ENCODE results near the gene MYD88.
A peak's percentile ranks its signal among the peaks of the same experiment; 100 is the strongest.

MYD88 gene
- total RNA-seq: 24.3 to 56.0 (median 36.0) reads per million in 4 experiments

- peak; percentile 72 for DNase-seq
Observed at GRCh38 chr3:38138349-38139190, at the start of gene MYD88. Gene MYD88 (plus strand): TSS chr3:38138661. CDS start chr3:38138701, 40 bp downstream.

- DNase-seq: no peak
Observed at GRCh38 chr3:38089163-38089562, 49.3 kb upstream of the MYD88 start.

GRCh38 chr3:38090453-38090852 is 48.0 kb upstream of the MYD88 start:
- DNase-seq: no peak

GRCh38 chr3:38094999-38095398 is 43.5 kb upstream of the MYD88 start:
- DNase-seq: no peak

- DNase-seq: no peak
Observed at GRCh38 chr3:38095669-38096483, 42.6 kb upstream of the MYD88 start.

GRCh38 chr3:38097446-38098375 is 40.8 kb upstream of the MYD88 start:
- no peak for DNase-seq

- no peak for DNase-seq
Observed at GRCh38 chr3:38098376-38098723, 40.1 kb upstream of the MYD88 start.

- no peak for DNase-seq
Observed at GRCh38 chr3:38099518-38099917, 38.9 kb upstream of the MYD88 start.

GRCh38 chr3:38100498-38100897 is 38.0 kb upstream of the MYD88 start:
- no peak for DNase-seq

GRCh38 chr3:38101811-38102443 is 36.5 kb upstream of the MYD88 start:
- DNase-seq: no peak

GRCh38 chr3:38102444-38102814 is 36.0 kb upstream of the MYD88 start:
- no peak for DNase-seq

GRCh38 chr3:38105525-38105924 is 32.9 kb upstream of the MYD88 start:
- DNase-seq: no peak

GRCh38 chr3:38107911-38108648 is 30.4 kb upstream of the MYD88 start:
- no peak for DNase-seq

GRCh38 chr3:38108649-38109579 is 29.5 kb upstream of the MYD88 start:
- DNase-seq: no peak

GRCh38 chr3:38109580-38110313 is 28.7 kb upstream of the MYD88 start:
- DNase-seq: no peak

- DNase-seq: no peak
Observed at GRCh38 chr3:38110314-38111050, 28.0 kb upstream of the MYD88 start.

- DNase-seq: no peak
Observed at GRCh38 chr3:38111201-38111600, 27.3 kb upstream of the MYD88 start.

GRCh38 chr3:38111696-38112377 is 26.6 kb upstream of the MYD88 start:
- no peak for DNase-seq

Data from effector CD8-positive, alpha-beta T cell (primary cell).